Mesodermal cell (in vitro differentiated cells): ENCODE data around the gene SEC14L1.
A peak's percentile ranks its signal among the peaks of the same experiment; 100 is the strongest.

Source experiments
- H3K27ac ChIP-seq: 2 replicates; pipeline ENCODE4 v1.7.0; 2013; ENCODE audit warnings: mild to moderate bottlenecking, low read depth, low read length, moderate library complexity; ENCODE audit not compliant: severe bottlenecking
- H3K36me3 ChIP-seq: 2 replicates; pipeline ENCODE4 v1.7.1; 2013; ENCODE audit warnings: mild to moderate bottlenecking, low read length, moderate library complexity; ENCODE audit not compliant: control insufficient read depth, insufficient read depth
- H3K4me1 ChIP-seq: one replicate; pipeline ENCODE4 v1.7.1; 2013; ENCODE audit warnings: mild to moderate bottlenecking, low read length; ENCODE audit not compliant: insufficient read depth, control insufficient read depth, poor library complexity, severe bottlenecking
- H3K4me3 ChIP-seq: 2 replicates; pipeline ENCODE4 v1.7.0; 2013; ENCODE audit warnings: low read length, control low read depth, mild to moderate bottlenecking; ENCODE audit not compliant: insufficient read depth, poor library complexity, severe bottlenecking; ENCODE audit errors: extremely low read depth
- H3K9me3 ChIP-seq: 2 replicates; pipeline ENCODE4 v1.7.1; 2013; ENCODE audit warnings: mild to moderate bottlenecking, low read length, moderate library complexity; ENCODE audit not compliant: control insufficient read depth
- WGBS, 2 experiments: methylation state at CpG; one replicate each; pipeline ENCODE4 v1.1.5; 2013; ENCODE audit warnings: missing lambda C conversion rate in 2 of 2; ENCODE audit not compliant: insufficient coverage in 2 of 2; 5-methylcytosine and 5-hydroxymethylcytosine counted together

Gene SEC14L1

DNA sequence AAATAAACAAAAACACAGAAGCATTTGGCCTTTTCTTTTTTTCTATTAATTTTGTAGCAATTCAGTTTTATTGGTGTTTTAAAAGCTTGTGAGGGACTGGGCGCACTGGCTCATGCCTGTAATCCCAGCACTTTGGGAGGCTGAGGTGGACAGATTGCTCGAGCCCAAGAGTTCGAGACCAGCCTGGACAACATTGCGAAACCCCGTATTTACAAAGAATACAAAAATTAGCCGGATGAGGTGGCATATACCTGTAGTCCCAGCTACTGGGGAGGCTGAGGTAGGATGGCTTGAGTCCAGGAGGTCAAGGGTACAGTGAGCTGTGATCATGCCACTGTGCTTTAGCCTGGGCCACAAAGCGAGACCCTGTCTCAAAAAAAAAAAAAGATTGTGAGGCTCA is 53.4 kb downstream of the SEC14L1 start:
- 84 to 99% methylated on average over 6 to 7 of the region's 7 CpGs for WGBS, 2 experiments
- Histone ChIP-seq H3K27ac (no peak overlapping the region), H3K36me3 (peaks cover 83% of the 10 kb centered on the region), H3K9me3 (no peaks in the 10 kb centered on the region), H3K4me1 (no peaks in the 10 kb centered on the region), H3K4me3 (no peak overlapping the region)

DNA sequence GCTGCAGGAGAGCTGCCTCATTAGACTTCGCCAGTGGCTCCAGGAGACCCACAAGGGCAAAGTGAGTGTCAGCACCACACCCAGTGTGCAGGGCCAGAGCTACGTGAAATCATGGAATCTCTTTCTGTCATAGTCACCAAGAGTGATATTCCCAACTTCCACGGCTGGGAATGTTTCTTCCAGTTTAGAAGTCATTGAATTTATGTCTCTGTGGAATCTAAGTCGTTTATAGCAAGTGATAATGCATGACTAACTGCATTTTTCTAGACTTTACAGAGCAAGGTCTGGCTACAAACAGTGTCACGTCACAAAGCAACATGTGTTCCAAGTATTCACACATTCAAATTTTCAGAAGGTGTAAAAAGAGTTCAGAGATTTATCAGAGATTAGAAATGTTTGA is 55.5 kb downstream of the SEC14L1 start:
- WGBS, 2 experiments = 93 to 97% methylated on average over 1 to 2 of the region's 5 CpGs
- Histone ChIP-seq H3K4me1 (no peaks in the 10 kb centered on the region), H3K9me3 (no peaks in the 10 kb centered on the region), H3K4me3 (no peak overlapping the region), H3K27ac (no peak overlapping the region), H3K36me3 (peaks cover 95% of the 10 kb centered on the region)

DNA sequence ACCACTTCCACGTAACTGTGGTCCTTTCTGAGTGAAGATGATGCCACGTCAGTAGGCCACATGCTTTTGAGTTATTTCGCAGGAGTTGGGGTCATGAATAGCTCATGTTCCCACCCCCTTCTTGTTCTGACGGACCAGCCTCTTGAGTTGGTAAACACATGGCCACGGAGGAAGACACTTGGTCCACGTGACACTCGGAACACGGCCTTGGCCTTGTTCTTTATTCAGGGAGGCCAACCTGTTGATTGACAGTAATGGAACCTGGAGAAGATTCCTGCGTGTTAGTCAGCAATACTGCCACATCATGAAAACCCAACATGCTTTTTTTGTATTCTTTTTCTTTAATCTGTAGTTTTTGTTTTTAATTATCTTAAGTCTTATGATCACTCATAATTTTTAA is 56.3 kb downstream of the SEC14L1 start:
- no peaks in the 10 kb centered on the region for H3K9me3 ChIP-seq
- H3K36me3 ChIP-seq = peaks cover 97% of the 10 kb centered on the region
- H3K4me3 ChIP-seq = no peak overlapping the region
- no peaks in the 10 kb centered on the region for H3K4me1 ChIP-seq
- H3K27ac ChIP-seq = no peak overlapping the region
- 96 to 100% methylated on average over 7 to 8 of the region's 9 CpGs for WGBS, 2 experiments

DNA sequence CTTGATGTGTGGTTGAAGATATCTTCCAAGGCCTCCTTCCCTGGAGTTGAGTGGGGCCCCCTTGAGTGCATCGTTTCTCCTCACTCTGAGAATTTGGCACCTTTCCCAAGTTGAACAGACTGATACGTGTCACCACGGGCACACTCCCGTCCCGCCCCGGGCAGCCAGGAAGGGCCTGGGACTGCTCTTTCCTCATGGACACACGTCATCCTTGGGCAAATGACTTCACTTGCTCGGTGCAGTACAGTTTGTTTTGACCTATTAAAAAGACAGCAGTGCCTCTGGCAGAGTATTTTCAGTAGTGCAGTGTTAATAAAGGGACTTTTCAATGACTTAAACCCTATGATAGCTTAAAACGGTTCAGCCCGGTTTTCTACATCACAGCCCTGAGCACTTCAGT is 59.9 kb downstream of the SEC14L1 start:
- Histone ChIP-seq H3K9me3 (no peaks in the 10 kb centered on the region), H3K27ac (no peak overlapping the region), H3K4me1 (peaks cover 13% of the 10 kb centered on the region), H3K36me3 (peaks cover 90% of the 10 kb centered on the region), H3K4me3 (no peak overlapping the region)
- WGBS, 2 experiments = 98 to 99% methylated on average over 10 of the region's 10 CpGs

DNA sequence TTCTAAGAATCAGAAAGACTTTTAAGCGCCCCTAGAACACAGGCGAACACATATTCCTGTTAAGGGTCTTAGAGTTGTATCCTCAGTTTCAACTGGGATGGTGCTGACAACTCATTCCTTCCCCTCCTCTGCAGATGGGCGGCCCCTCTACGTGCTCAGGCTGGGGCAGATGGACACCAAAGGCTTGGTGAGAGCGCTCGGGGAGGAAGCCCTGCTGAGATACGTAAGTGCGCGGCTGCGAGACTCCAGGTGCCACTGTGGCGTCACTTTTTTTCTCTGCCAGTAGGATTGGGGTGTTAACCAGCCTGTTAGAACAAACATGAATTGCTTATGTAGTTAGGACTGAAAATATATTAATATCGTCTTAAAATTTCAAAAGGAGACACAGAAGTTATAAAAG is 62.7 kb downstream of the SEC14L1 start:
- Histone ChIP-seq H3K36me3 (peaks cover 90% of the 10 kb centered on the region), H3K9me3 (no peaks in the 10 kb centered on the region), H3K27ac (peak overlapping the region; percentile 2), H3K4me1 (peaks cover 40% of the 10 kb centered on the region), H3K4me3 (no peak overlapping the region)
- 95 to 96% methylated on average over 11 to 12 of the region's 12 CpGs for WGBS, 2 experiments

DNA sequence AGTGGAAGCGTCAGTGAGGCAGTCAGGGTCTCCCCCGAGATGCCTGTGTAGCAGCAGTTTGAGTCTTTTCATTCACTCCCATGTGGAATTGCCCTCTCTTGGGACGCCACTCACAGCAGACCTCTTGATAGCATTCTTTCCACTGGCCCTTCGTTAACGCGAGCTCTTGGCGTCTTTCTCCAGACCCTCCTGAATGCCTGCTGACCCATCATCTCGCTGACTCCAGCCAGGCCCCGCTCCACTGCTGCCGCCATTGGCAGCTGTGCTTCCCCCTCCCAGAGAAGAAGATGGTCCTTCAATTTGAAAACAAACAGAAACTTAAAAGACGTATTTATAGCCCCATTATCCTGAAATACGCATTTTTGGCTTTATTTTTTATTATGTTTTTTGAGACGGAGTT is 63.1 kb downstream of the SEC14L1 start:
- Histone ChIP-seq H3K27ac (peak overlapping the region; percentile 2), H3K36me3 (peaks cover 90% of the 10 kb centered on the region), H3K4me3 (no peak overlapping the region), H3K4me1 (peaks cover 44% of the 10 kb centered on the region), H3K9me3 (no peaks in the 10 kb centered on the region)
- WGBS, 2 experiments = 93 to 94% methylated on average over 10 to 11 of the region's 13 CpGs

DNA sequence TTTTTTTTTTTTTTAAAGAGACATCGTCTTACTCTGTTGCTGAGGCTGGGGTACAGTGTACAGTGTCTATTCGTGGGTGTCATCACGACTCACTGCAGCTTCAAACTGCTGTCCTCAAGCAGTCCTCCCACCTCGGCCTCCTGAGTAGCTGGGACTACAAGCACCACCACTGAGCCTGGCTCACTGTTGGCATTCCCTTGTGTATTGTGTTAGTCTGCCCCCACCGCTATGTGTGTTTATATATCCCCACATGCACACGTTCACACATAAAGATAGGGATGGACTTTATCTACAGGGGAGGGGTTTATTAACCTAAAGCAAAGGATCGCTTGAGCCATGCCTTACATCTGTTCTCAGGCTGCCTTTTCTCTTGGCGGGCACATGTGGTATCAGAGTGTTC is 63.8 kb downstream of the SEC14L1 start:
- Histone ChIP-seq H3K27ac (peak overlapping the region; percentile 78), H3K9me3 (no peaks in the 10 kb centered on the region), H3K4me3 (no peak overlapping the region), H3K36me3 (peaks cover 90% of the 10 kb centered on the region), H3K4me1 (peaks cover 45% of the 10 kb centered on the region)
- 97 to 98% methylated on average over 4 of the region's 8 CpGs for WGBS, 2 experiments

DNA sequence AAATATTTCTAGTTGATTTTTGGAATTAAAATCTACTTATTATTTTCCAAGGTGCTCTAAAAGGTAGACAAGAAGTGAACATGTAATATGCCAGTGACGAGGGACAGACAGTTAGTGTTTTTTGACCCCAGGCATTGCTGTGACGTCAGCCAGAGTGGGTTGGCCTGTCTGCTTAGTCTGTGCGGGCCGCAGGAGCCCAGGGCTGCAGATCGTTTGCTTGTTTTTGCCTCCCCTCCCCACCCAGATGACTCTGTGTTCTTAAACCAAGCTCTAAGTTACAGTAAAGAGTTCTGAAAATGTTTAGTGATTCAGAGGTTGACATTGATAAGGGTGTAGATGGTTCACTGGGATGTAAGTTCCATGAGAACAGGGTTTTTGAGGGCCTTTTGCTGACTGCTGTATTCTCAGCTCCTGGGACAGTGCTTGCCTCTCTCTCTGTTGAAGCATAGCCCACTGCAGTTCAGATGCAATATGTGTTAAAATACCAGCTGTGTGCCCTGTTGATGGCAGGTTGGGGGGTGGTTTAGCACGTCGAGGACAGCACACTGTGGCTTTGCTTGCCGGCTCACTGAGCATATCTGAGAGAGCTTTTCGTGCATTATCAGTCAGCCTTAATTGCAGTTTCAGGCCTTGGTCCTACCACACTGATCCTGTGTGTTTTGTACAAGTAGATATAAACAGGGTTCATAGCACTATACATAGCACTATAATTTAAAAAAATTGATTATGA is 64.8 kb downstream of the SEC14L1 start:
- WGBS, 2 experiments = 90 to 91% methylated on average over 4 to 6 of the region's 9 CpGs
- Histone ChIP-seq H3K27ac (peak overlapping the region; percentile 78), H3K9me3 (no peaks in the 10 kb centered on the region), H3K4me3 (no peak overlapping the region), H3K36me3 (peaks cover 90% of the 10 kb centered on the region), H3K4me1 (peaks cover 45% of the 10 kb centered on the region)

DNA sequence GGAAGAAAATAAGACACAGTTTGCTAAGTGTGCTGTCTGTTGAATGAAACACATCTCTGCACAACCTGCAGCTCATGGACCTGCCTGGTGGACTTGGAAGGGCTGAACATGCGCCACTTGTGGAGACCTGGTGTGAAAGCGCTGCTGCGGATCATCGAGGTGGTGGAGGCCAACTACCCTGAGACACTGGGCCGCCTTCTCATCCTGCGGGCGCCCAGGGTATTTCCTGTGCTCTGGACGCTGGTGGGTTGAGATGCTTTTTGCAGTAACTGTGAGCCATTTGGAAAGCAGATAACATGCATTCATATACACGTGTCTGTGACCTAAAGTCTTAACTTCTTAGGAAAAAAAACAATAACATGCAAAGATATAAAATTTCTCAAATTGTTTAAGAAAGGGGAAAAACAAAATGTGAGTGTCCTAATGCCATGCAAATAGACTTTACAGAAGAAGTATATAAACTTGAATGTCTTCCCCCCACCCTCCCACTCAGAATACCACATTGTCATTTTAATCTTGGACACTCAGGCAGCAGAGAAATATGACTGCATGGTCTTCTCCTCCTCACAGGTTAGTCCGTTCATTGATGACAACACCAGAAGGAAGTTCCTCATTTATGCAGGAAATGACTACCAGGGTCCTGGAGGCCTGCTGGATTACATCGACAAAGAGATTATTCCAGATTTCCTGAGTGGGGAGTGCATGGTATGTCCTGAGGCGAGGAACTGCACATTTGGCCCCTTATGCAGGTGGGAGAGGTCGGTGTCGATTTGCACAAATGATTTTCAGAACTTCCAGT is 65.6 kb downstream of the SEC14L1 start:
- 93 to 94% methylated on average over 10 to 13 of the region's 14 CpGs for WGBS, 2 experiments
- H3K36me3 ChIP-seq = peaks cover 90% of the 10 kb centered on the region

DNA sequence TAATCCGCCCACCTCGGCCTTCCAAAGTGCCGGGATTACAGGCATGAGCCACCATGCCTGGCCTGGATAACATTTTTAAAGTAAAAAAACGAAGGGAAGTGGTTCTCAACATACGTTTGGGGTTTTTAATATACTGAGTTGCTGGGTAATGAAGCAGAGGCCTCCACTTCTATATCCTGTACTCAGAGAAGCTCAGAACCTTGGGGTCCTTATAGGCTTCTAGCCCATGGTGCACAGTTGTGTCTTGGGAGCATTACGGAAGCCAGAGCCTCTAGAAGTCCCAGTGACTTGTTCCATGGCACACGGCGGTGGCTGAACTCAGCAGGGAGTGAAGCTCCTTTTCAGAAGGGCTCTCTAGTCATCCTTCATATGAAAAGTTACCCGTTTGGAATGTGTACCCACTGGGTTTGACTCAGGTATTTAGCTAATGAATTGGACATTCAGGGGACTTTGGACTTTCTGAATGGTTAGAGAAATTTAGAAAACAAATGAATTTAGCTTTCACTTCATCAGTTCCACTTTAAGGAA is 67.0 kb downstream of the SEC14L1 start:
- WGBS, 2 experiments = 93 to 97% methylated on average over 7 of the region's 9 CpGs

More for the DNA sequence above, 65.6 kb downstream of the SEC14L1 start:
- peak overlapping the region; percentile 78 for H3K27ac ChIP-seq
- peaks cover 45% of the 10 kb centered on the region for H3K4me1 ChIP-seq
- no peak overlapping the region for H3K4me3 ChIP-seq
- H3K9me3 ChIP-seq = no peaks in the 10 kb centered on the region

More for the DNA sequence above, 67.0 kb downstream of the SEC14L1 start:
- Histone ChIP-seq H3K27ac (peak overlapping the region; percentile 67), H3K4me1 (peaks cover 50% of the 10 kb centered on the region), H3K9me3 (no peaks in the 10 kb centered on the region), H3K36me3 (peaks cover 93% of the 10 kb centered on the region), H3K4me3 (no peak overlapping the region)
